HCT116 (cell line): ENCODE results near the gene GNG2. TPM values are rescaled to one million over a fixed set of nuclear protein-coding genes. Genes with fewer than 3 reads are reported as not detected.

ENCODE experiments used
- ATAC-seq: fragments of 200-7000 bp; cut with Tn5 transposase; 2 replicates; pipeline ENCODE4 v1.9.1; 2020; ENCODE audit warnings: mild to moderate bottlenecking, moderate library complexity
- BruUV-seq: library from RNA; stranded (reverse); fragments of 400-500 nt; replicated peaks from 2 replicates; lab custom pipeline; 2021; lab: Mats Ljungman, UMichigan
- CTCF ChIA-PET: fragments of 300-600 bp; sonication (Branson Sonifier 250); formaldehyde crosslinking; loops from one replicate; lab custom pipeline; 2021; ENCODE audit warnings: antibody characterized with exemption; lab: Charles Lee
- POLR2A ChIA-PET: fragments of 300-600, 350-600 bp; sonication (Branson Sonifier 250); formaldehyde crosslinking; loops from one replicate; lab custom pipeline; 2021; ENCODE audit warnings: antibody characterized with exemption; lab: Charles Lee
- RAD21 ChIA-PET, 2 experiments: fragments of 300-600 bp; sonication (Branson Sonifier 250); formaldehyde crosslinking; loops; one replicate each; lab custom pipeline; 2023; ENCODE audit warnings: low total read pairs in 2 of 2; ENCODE audit not compliant: uncharacterized antibody in 2 of 2, unreplicated experiment in 2 of 2, low non-redundant PET in 1 of 2; lab: Charles Lee
- DNase-seq: peaks from one replicate; pipeline ENCODE4 v3.0.0-alpha.2; 2010; ENCODE audit warnings: low read depth, low spot score
- H2AFZ ChIP-seq: fragments of 200-600 bp; shearing (Covaris generic), sonication (generic); 2 replicates; pipeline ENCODE4 v1.6.1; 2017; ENCODE audit warnings: low read depth, mixed run types, mixed read lengths, antibody characterized with exemption, low read length; ENCODE audit not compliant: poor library complexity, severe bottlenecking
- H3K27ac ChIP-seq: 2 replicates; pipeline ENCODE4 v1.5.1; 2012; ENCODE audit warnings: low read depth, low read length
- H3K27me3 ChIP-seq: fragments of 200-600 bp; sonication (generic); 2 replicates; pipeline ENCODE4 v1.6.1; 2016; ENCODE audit warnings: mixed run types, low read length, mixed read lengths; ENCODE audit not compliant: insufficient read depth
- H3K36me3 ChIP-seq, 2 experiments: fragments of 200-500 bp in 1 of 2; fragments of 200-600 bp in 1 of 2; sonication (Bioruptor generic) in 1 of 2; sonication (generic) in 1 of 2; 2 replicates each; pipeline versions ENCODE4 v1.5.1 to v1.6.1; 2014 to 2016; ENCODE audit warnings: low read length in 2 of 2, inconsistent platforms in 1 of 2, mixed read lengths in 1 of 2, mixed run types in 1 of 2; ENCODE audit not compliant: insufficient read depth in 2 of 2, control insufficient read depth in 1 of 2
- H3K4me1 ChIP-seq, 2 experiments: fragments of 200-600 bp in 1 of 2; sonication (generic) in 1 of 2; 2 replicates each; pipeline versions ENCODE4 v1.5.1 to v1.6.1; 2012 to 2017; ENCODE audit warnings: low read length in 2 of 2, inconsistent platforms in 1 of 2, mild to moderate bottlenecking in 1 of 2, mixed read lengths in 1 of 2, mixed run types in 1 of 2, moderate library complexity in 1 of 2; ENCODE audit not compliant: insufficient read depth in 2 of 2, control insufficient read depth in 1 of 2
- H3K4me2 ChIP-seq: fragments of 200-600 bp; sonication (generic); 2 replicates; pipeline ENCODE4 v1.6.1; 2017; ENCODE audit warnings: mixed run types, low read length, mixed read lengths
- H3K4me3 ChIP-seq, 2 experiments: fragments of 200-600 bp in 1 of 2; sonication (generic) in 1 of 2; replicated peaks in 1 of 2; 2 replicates each; pipeline ENCODE4 v1.5.1; 2011 to 2016; ENCODE audit warnings: low read length in 2 of 2, control low read depth in 1 of 2, low read depth in 1 of 2, mild to moderate bottlenecking in 1 of 2, mixed read lengths in 1 of 2, mixed run types in 1 of 2
- H3K79me2 ChIP-seq: fragments of 200-600 bp; sonication (generic); 2 replicates; pipeline ENCODE4 v1.6.1; 2017; ENCODE audit warnings: mild to moderate bottlenecking, mixed run types, low read length, moderate library complexity, mixed read lengths; ENCODE audit not compliant: insufficient read depth
- H3K9ac ChIP-seq: fragments of 200-600 bp; sonication (generic); 2 replicates; pipeline ENCODE4 v1.6.1; 2016; ENCODE audit warnings: low read length, mixed read lengths
- H3K9me2 ChIP-seq: fragments of 200-600 bp; sonication (generic), shearing (Covaris generic); 2 replicates; pipeline ENCODE4 v1.6.1; 2017; ENCODE audit warnings: mixed run types, mild to moderate bottlenecking, moderate library complexity; ENCODE audit not compliant: insufficient read depth
- H3K9me3 ChIP-seq, 2 experiments: fragments of 200-500 bp in 1 of 2; fragments of 200-600 bp in 1 of 2; sonication (Bioruptor generic) in 1 of 2; sonication (generic) in 1 of 2; 2 replicates each; pipeline ENCODE4 v1.6.1; 2014 to 2017; ENCODE audit warnings: low read length in 2 of 2, mixed read lengths in 2 of 2, inconsistent platforms in 1 of 2, low read depth in 1 of 2, mild to moderate bottlenecking in 1 of 2, mixed run types in 1 of 2, moderate library complexity in 1 of 2; ENCODE audit not compliant: control insufficient read depth in 1 of 2, insufficient read depth in 1 of 2
- H4K20me1 ChIP-seq: fragments of 200-600 bp; sonication (generic), shearing (Covaris generic); 2 replicates; pipeline ENCODE4 v1.6.1; 2017; ENCODE audit warnings: mixed run types, mild to moderate bottlenecking, moderate library complexity; ENCODE audit not compliant: insufficient read depth
- EZH2 ChIP-seq: fragments of 200-600 bp; sonication (generic); IDR thresholded peaks from 2 replicates; pipeline ENCODE4 v1.6.1; 2017; ENCODE audit warnings: antibody characterized with exemption, mixed run types
- EZH2phosphoT487 ChIP-seq: fragments of 200-600 bp; IDR thresholded peaks from 2 replicates; pipeline ENCODE4 v1.6.1; 2018; ENCODE audit warnings: antibody characterized with exemption, borderline replicate concordance
- JUND ChIP-seq: IDR thresholded peaks from 2 replicates; pipeline ENCODE4 v1.6.1; 2012
- POLR2A ChIP-seq: IDR thresholded peaks from 2 replicates; pipeline ENCODE4 v1.7.0; 2011; ENCODE audit warnings: borderline replicate concordance; ENCODE audit not compliant: insufficient read depth, insufficient read length; ENCODE audit errors: extremely low read depth
- POLR2AphosphoS5 ChIP-seq: IDR thresholded peaks from 2 replicates; pipeline ENCODE4 v1.6.1; 2011; ENCODE audit warnings: mild to moderate bottlenecking, low read depth, low read length, moderate library complexity
- RAD21 ChIP-seq: IDR thresholded peaks from 2 replicates; pipeline ENCODE4 v1.6.1; 2012; ENCODE audit warnings: low read depth, mild to moderate bottlenecking
- SRF ChIP-seq: IDR thresholded peaks from 2 replicates; pipeline ENCODE4 v1.6.1; 2012; ENCODE audit warnings: low read depth
- TCF7L2 ChIP-seq: IDR thresholded peaks from 2 replicates; pipeline ENCODE4 v1.7.0; 2011; ENCODE audit warnings: borderline replicate concordance, inconsistent platforms; ENCODE audit not compliant: insufficient read depth, insufficient read length; ENCODE audit errors: extremely low read depth
- YY1 ChIP-seq: IDR thresholded peaks from 2 replicates; pipeline ENCODE4 v1.6.1; 2011; ENCODE audit warnings: low read length, low read depth, moderate library complexity, mild to moderate bottlenecking; ENCODE audit not compliant: insufficient replicate concordance; ENCODE audit errors: extremely low read depth
- intact Hi-C: fragments of 100-400 bp; cut with micrococcal nuclease; formaldehyde crosslinking; loops from 2 replicates; pipeline ENCODE4 v1.10.0; 2022
- total RNA-seq: library from RNA; stranded (reverse); gene quantifications from one replicate; pipeline ENCODE4 v1.2.1, GENCODE V29; 2021; ENCODE audit not compliant: unreplicated experiment
- TF ChIP-seq, protein P1 (sequence below): IDR thresholded peaks from 2 replicates; pipeline ENCODE4 v1.6.1; 2012
- TF ChIP-seq, protein P2 (sequence below): IDR thresholded peaks from 2 replicates; pipeline ENCODE4 v1.6.1; 2012

Gene GNG2
- total RNA-seq, 1 experiment from 2014 or later, result 0.74 TPM

DNA sequence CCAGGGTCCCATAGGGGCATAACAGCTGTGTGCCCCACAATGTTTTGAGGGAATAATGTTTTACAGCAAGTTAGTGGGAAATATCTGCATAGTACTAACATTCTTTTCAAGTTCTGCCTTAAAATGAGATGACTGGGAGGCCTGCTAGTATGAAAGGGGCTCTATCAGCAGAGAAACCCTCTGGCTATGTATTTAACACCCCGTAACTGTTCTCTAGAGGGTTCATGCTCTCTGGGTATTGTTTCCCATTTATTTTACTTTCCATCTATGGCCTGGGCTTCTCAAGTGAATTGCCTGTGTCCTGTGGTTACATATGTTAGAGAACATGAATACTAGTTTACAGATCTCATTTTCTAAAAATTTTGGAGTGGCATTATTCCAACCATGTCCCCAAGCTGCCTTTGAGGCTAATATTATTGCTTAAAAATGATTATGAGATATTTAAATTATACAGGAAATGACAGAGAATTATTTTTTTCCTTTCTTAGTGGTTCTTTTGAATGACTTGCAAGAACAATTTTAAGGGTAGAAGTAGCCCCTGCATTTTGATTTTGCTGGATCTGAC is 37.5 kb downstream of the GNG2 start:
- intact Hi-C loops, result no loop called here
- no peak for DNase-seq
- RAD21 ChIA-PET, result no interaction called here
- Histone ChIP-seq H3K9ac (no peak overlapping the region), H3K4me1 (no peaks in the 10 kb centered on the region), H3K36me3 (no peaks in the 10 kb centered on the region), H3K9me2 (0 out of 2 replicates have a peak, but pooled peaks cover 3% of the 10 kb centered on the region), H3K4me3 (no peak overlapping the region), H3K27ac (no peak overlapping the region), H3K79me2 (no peaks in the 10 kb centered on the region), H3K4me2 (no peak overlapping the region), H2AFZ (no peak overlapping the region), H3K9me3 (no peaks in the 10 kb centered on the region), H3K27me3 (no peaks in the 10 kb centered on the region), H4K20me1 (no peaks in the 10 kb centered on the region)
- BruUV-seq, result no TSS peak
- TF ChIP-seq YY1, result no peak
- TF ChIP-seq, protein P1, sequence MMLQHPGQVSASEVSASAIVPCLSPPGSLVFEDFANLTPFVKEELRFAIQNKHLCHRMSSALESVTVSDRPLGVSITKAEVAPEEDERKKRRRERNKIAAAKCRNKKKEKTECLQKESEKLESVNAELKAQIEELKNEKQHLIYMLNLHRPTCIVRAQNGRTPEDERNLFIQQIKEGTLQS, result no peak
- no peak for TF ChIP-seq POLR2AphosphoS5
- TF ChIP-seq TCF7L2, result no peak
- no peak for TF ChIP-seq EZH2phosphoT487
- TF ChIP-seq RAD21, result no peak
- no peak for TF ChIP-seq EZH2
- no peak for TF ChIP-seq SRF
- TF ChIP-seq, protein P2, sequence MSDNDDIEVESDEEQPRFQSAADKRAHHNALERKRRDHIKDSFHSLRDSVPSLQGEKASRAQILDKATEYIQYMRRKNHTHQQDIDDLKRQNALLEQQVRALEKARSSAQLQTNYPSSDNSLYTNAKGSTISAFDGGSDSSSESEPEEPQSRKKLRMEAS, result no peak
- no peak for TF ChIP-seq JUND
- TF ChIP-seq POLR2A, result no peak
- ATAC-seq, result no peak
- POLR2A ChIA-PET, result no interaction called here
- CTCF ChIA-PET, result no interaction called here
